H1 (cell line): ENCODE results near the gene ADA. TPM values are rescaled to one million over a fixed set of nuclear protein-coding genes. Genes with fewer than 3 reads are reported as not detected.
A peak's percentile ranks its signal among the peaks of the same experiment; 100 is the strongest.

Experiments
- CTCF ChIA-PET: fragments of 300-600 bp; sonication (Branson Sonifier 250); formaldehyde crosslinking; loops from one replicate; lab custom pipeline; 2021; ENCODE audit not compliant: partially characterized antibody; lab: Charles Lee
- POLR2A ChIA-PET: fragments of 300-600 bp; sonication (Branson Sonifier 250); formaldehyde crosslinking; loops from one replicate; lab custom pipeline; 2021; ENCODE audit warnings: inconsistent platforms; ENCODE audit not compliant: partially characterized antibody; lab: Charles Lee
- DNase-seq, 2 experiments: peaks; one replicate each; pipeline versions ENCODE4 v3.0.0 to v3.0.0-alpha.2; 2010 to 2022; ENCODE audit warnings: low spot score in 2 of 2, low read depth in 1 of 2, mixed read lengths in 1 of 2
- FAIRE-seq: peaks from 2 replicates; lab custom pipeline; 2011; peaks lifted over from hg19 to GRCh38; lab: Jason Lieb, UNC
- H2AFZ ChIP-seq: 2 replicates; pipeline ENCODE4 v1.8.1; 2012; ENCODE audit warnings: low read length, inconsistent platforms
- H2AK5ac ChIP-seq: 2 replicates; pipeline ENCODE4 v1.6.1; 2013; ENCODE audit warnings: low read depth, low read length
- H2BK120ac ChIP-seq: replicated peaks from 2 replicates; pipeline ENCODE3; 2013; ENCODE audit warnings: low read depth, low read length, inconsistent platforms
- H2BK12ac ChIP-seq: 2 replicates; pipeline ENCODE4 v1.6.1; 2013; ENCODE audit warnings: low read depth, low read length
- H2BK15ac ChIP-seq: 2 replicates; pipeline ENCODE4 v1.6.1; 2013; ENCODE audit warnings: low read length
- H2BK20ac ChIP-seq: 2 replicates; pipeline ENCODE4 v1.6.1; 2013; ENCODE audit warnings: low read length
- H2BK5ac ChIP-seq: 2 replicates; pipeline ENCODE4 v1.6.1; 2013; ENCODE audit warnings: low read depth, low read length
- H3K14ac ChIP-seq: 2 replicates; pipeline ENCODE4 v1.6.1; 2013; ENCODE audit warnings: inconsistent platforms; ENCODE audit not compliant: insufficient read length
- H3K18ac ChIP-seq: 2 replicates; pipeline ENCODE4 v1.6.1; 2013; ENCODE audit warnings: low read length; ENCODE audit errors: extremely low read depth
- H3K23ac ChIP-seq: 2 replicates; pipeline ENCODE4 v1.6.1; 2013; ENCODE audit warnings: inconsistent platforms; ENCODE audit not compliant: insufficient read length
- H3K23me2 ChIP-seq: 2 replicates; pipeline ENCODE4 v1.6.1; 2013; ENCODE audit warnings: low read depth, low read length
- H3K27ac ChIP-seq: 2 replicates; pipeline ENCODE4 v1.6.1; 2011; ENCODE audit warnings: low read depth, low read length, inconsistent platforms
- H3K27me3 ChIP-seq, 4 experiments: replicated peaks in 1 of 4; 1 replicate in 1 of 4; 2 replicates in 3 of 4; pipeline versions ENCODE4 v1.6.1 to v1.8.1; 2011 to 2013; ENCODE audit warnings: low read length in 3 of 4, mild to moderate bottlenecking in 3 of 4, inconsistent platforms in 2 of 4, mixed read lengths in 2 of 4, moderate library complexity in 1 of 4; ENCODE audit not compliant: control insufficient read depth in 3 of 4, insufficient read depth in 3 of 4; ENCODE audit errors: extremely low read depth in 1 of 4
- H3K36me3 ChIP-seq, 4 experiments: 2 replicates each; pipeline versions ENCODE4 v1.6.1 to v1.8.1; 2011 to 2013; ENCODE audit warnings: mild to moderate bottlenecking in 4 of 4, low read length in 3 of 4, moderate library complexity in 2 of 4, control low read depth in 1 of 4, inconsistent platforms in 1 of 4; ENCODE audit not compliant: insufficient read depth in 4 of 4, control insufficient read depth in 2 of 4
- H3K4ac ChIP-seq: replicated peaks from 2 replicates; pipeline ENCODE3; 2013; ENCODE audit warnings: low read length, low read depth, mixed read lengths, inconsistent platforms; ENCODE audit not compliant: insufficient read length
- H3K4me1 ChIP-seq, 4 experiments: replicated peaks in 1 of 4; 1 replicate in 1 of 4; 2 replicates in 3 of 4; pipeline versions ENCODE4 v1.6.1 to v1.8.1; 2011 to 2013; ENCODE audit warnings: low read length in 3 of 4, inconsistent platforms in 2 of 4, mixed read lengths in 1 of 4; ENCODE audit not compliant: insufficient read depth in 4 of 4, control insufficient read depth in 3 of 4
- H3K4me2 ChIP-seq, 2 experiments: 2 replicates each; pipeline versions ENCODE4 v1.6.1 to v1.8.1; 2011 to 2013; ENCODE audit warnings: low read depth in 2 of 2, low read length in 2 of 2, control low read depth in 1 of 2, inconsistent platforms in 1 of 2, mild to moderate bottlenecking in 1 of 2; ENCODE audit not compliant: insufficient read depth in 1 of 2
- H3K4me3 ChIP-seq, 4 experiments: fragments of 200-600, 300-600 bp in 1 of 4; sonication (generic), shearing (Covaris generic), sonication (Bioruptor Twin) in 1 of 4; 2 replicates each; pipeline versions ENCODE4 v1.5.1 to v1.8.1; 2011 to 2016; ENCODE audit warnings: low read length in 4 of 4, low read depth in 3 of 4, control low read depth in 2 of 4, inconsistent platforms in 2 of 4, mild to moderate bottlenecking in 2 of 4, mixed read lengths in 1 of 4, moderate library complexity in 1 of 4; ENCODE audit not compliant: insufficient read depth in 2 of 4; ENCODE audit errors: extremely low read depth in 1 of 4
- H3K56ac ChIP-seq: replicated peaks from 2 replicates; pipeline ENCODE3; 2013; ENCODE audit warnings: low read depth, mild to moderate bottlenecking, mixed read lengths, low read length, inconsistent platforms; ENCODE audit not compliant: insufficient read length
- H3K79me1 ChIP-seq: 2 replicates; pipeline ENCODE4 v1.6.1; 2013; ENCODE audit warnings: low read depth, low read length, control low read depth
- H3K79me2 ChIP-seq, 2 experiments: 2 replicates each; pipeline versions ENCODE4 v1.6.1 to v1.8.1; 2012 to 2013; ENCODE audit warnings: low read length in 2 of 2, mild to moderate bottlenecking in 2 of 2, inconsistent platforms in 1 of 2; ENCODE audit not compliant: insufficient read depth in 2 of 2, control insufficient read depth in 1 of 2
- H3K9ac ChIP-seq, 4 experiments: replicated peaks in 1 of 4; 1 replicate in 1 of 4; 2 replicates in 3 of 4; pipeline versions ENCODE4 v1.6.1 to v1.8.1; 2011 to 2013; ENCODE audit warnings: low read depth in 3 of 4, low read length in 3 of 4, control low read depth in 2 of 4, mild to moderate bottlenecking in 2 of 4, moderate library complexity in 2 of 4, inconsistent platforms in 1 of 4; ENCODE audit errors: extremely low read depth in 1 of 4
- H3K9me3 ChIP-seq, 2 experiments: 2 replicates each; pipeline versions ENCODE4 v1.6.1 to v1.8.1; 2012 to 2013; ENCODE audit warnings: mild to moderate bottlenecking in 2 of 2, moderate library complexity in 2 of 2, control low read depth in 1 of 2, inconsistent platforms in 1 of 2, low read depth in 1 of 2, low read length in 1 of 2, mixed read lengths in 1 of 2; ENCODE audit not compliant: insufficient read depth in 2 of 2
- H4K20me1 ChIP-seq, 2 experiments: replicated peaks in 1 of 2; 2 replicates each; pipeline versions ENCODE3 to v1.8.1; 2011 to 2013; ENCODE audit warnings: inconsistent platforms in 2 of 2, low read length in 2 of 2, mild to moderate bottlenecking in 1 of 2; ENCODE audit not compliant: insufficient read depth in 2 of 2, control insufficient read depth in 1 of 2
- H4K5ac ChIP-seq: 2 replicates; pipeline ENCODE4 v1.6.1; 2013; ENCODE audit warnings: low read length, low read depth, mixed read lengths, inconsistent platforms; ENCODE audit not compliant: insufficient read length
- H4K8ac ChIP-seq: 2 replicates; pipeline ENCODE4 v1.8.0; 2013; ENCODE audit warnings: mild to moderate bottlenecking, moderate library complexity, low read length, inconsistent platforms; ENCODE audit not compliant: insufficient read depth; ENCODE audit errors: extremely low read depth
- H4K91ac ChIP-seq: replicated peaks from 2 replicates; pipeline ENCODE3; 2013; ENCODE audit warnings: low read length, mixed read lengths, inconsistent platforms; ENCODE audit not compliant: insufficient read length
- ASH2L ChIP-seq: fragments of 200-600, 300-600 bp; sonication (generic); IDR thresholded peaks from one replicate; pipeline ENCODE4 v1.7.1; 2017; ENCODE audit warnings: low read length
- CBX5 ChIP-seq: fragments of 300-800, 300-1000 bp; sonication (generic); IDR thresholded peaks from 2 replicates; pipeline ENCODE4 v1.7.1; 2016; ENCODE audit warnings: antibody characterized with exemption, low read length, low read depth
- CTBP2 ChIP-seq: IDR thresholded peaks from 2 replicates; pipeline ENCODE4 v1.7.0; 2011; ENCODE audit warnings: borderline replicate concordance, mild to moderate bottlenecking, moderate library complexity, mixed read lengths, low read length; ENCODE audit not compliant: insufficient read depth, insufficient read length
- EZH2 ChIP-seq: fragments of 200-600 bp; sonication (generic); IDR thresholded peaks from 2 replicates; pipeline ENCODE4 v1.7.1; 2012; ENCODE audit warnings: low read depth, mild to moderate bottlenecking, moderate library complexity, low read length, inconsistent platforms; ENCODE audit not compliant: severe bottlenecking
- HDAC6 ChIP-seq: IDR thresholded peaks from one replicate; pipeline ENCODE4 v1.7.1; 2012; ENCODE audit warnings: low read depth, mild to moderate bottlenecking, inconsistent platforms, low read length, moderate library complexity
- MAX ChIP-seq: IDR thresholded peaks from 2 replicates; pipeline ENCODE4 v1.6.1; 2012; ENCODE audit warnings: inconsistent platforms
- SP2 ChIP-seq: IDR thresholded peaks from 2 replicates; pipeline ENCODE4 v1.6.1; 2012; ENCODE audit warnings: mild to moderate bottlenecking, low read length, inconsistent platforms
- TAF1 ChIP-seq: IDR thresholded peaks from 2 replicates; pipeline ENCODE4 v1.6.1; 2011; ENCODE audit warnings: mild to moderate bottlenecking, low read depth, low read length
- WGBS, 2 experiments: shearing (Covaris generic) in 1 of 2; methylation state at CpG; one replicate each; pipeline versions ENCODE4 v1.1.6 to v1.1.7; 2013 to 2015; ENCODE audit warnings: low lambda C conversion rate in 2 of 2, mixed read lengths in 2 of 2, inconsistent platforms in 1 of 2, low coverage in 1 of 2, missing lambda C conversion rate in 1 of 2; ENCODE audit not compliant: insufficient replicate concordance in 2 of 2, insufficient coverage in 1 of 2, insufficient read length in 1 of 2; ENCODE audit errors: extremely low coverage in 1 of 2, missing lambda C conversion rate in 1 of 2; 5-methylcytosine and 5-hydroxymethylcytosine counted together
- polyA plus RNA-seq, 7 experiments: library from polyadenylated mRNA; depleted of rRNA in 3 of 7; stranded (reverse) in 5 of 7; unstranded in 2 of 7; fragments of >200 nt in 5 of 7; fragments of 200-250 nt in 2 of 7; gene quantifications; 1 replicate in 5 of 7; 2 replicates in 1 of 7; 4 replicates in 1 of 7; pipeline versions ENCODE4 v1.2.1 to v1.2.3, GENCODE V29; 2011 to 2013; ENCODE audit warnings: missing spikeins in 2 of 7, mixed read lengths in 2 of 7
- total RNA-seq: library from RNA; stranded (reverse); fragmentation: NEBNext Ultra II Directional; extraction: Animal tissue kit (Norgen Biotek cat#: 25700); gene quantifications from 2 replicates; pipeline ENCODE4 v1.2.1, GENCODE V29; 2021

ADA gene
- total and polyA plus RNA-seq, 2 of the 8 experiments (the other 6 are each of a cell fraction or from before 2014, with no cell fraction given) = 19.9 to 32.8 TPM

- TF ChIP-seq ASH2L (no peak), MAX (no peak), EZH2 (no peak), SP2 (no peak), TAF1 (no peak), CBX5 (no peak), HDAC6 (no peak), CTBP2 (no peak)
- Histone ChIP-seq H4K5ac (no peak overlapping the region), H2BK20ac (no peak overlapping the region), H3K79me1 (no peaks in the 10 kb centered on the region), H3K23ac (no peak overlapping the region), H3K79me2 (no peaks in the 10 kb centered on the region), H3K9me3 (peaks cover 9 to 10% of the 10 kb centered on the region in 2 experiments; a peak in 3 of 4 replicates), H4K8ac (no peak overlapping the region), H3K4me3 (no peak overlapping the region), H2BK15ac (no peak overlapping the region), H2AK5ac (no peak overlapping the region), H2BK120ac (no peak overlapping the region), H3K4me1 (peaks cover 6 to 12% (median 10%) of the 10 kb centered on the region in 4 experiments), H3K4me2 (no peak overlapping the region; a peak in 1 of 4 replicates), H2BK12ac (0 out of 2 replicates have a peak overlapping the region, but pooled peaks have one; percentile 68), H3K27me3 (peaks cover 0 to 20% (median 13%) of the 10 kb centered on the region in 4 experiments; a peak in 6 of 7 replicates), H4K20me1 (no peaks in the 10 kb centered on the region), H3K9ac (no peak overlapping the region), H3K14ac (no peak overlapping the region), H2AFZ (no peak overlapping the region), H3K27ac (no peak overlapping the region), H3K36me3 (no peaks in the 10 kb centered on the region), H3K18ac (no peak overlapping the region), H3K4ac (no peak overlapping the region), H4K91ac (no peak overlapping the region), H2BK5ac (no peak overlapping the region), H3K56ac (no peak overlapping the region), H3K23me2 (peaks cover 11% of the 10 kb centered on the region)
- no peak for DNase-seq
- no peak for FAIRE-seq
- 90% methylated on average over 2 of the region's 2 CpGs; no CpG with 5 or more reads in 1 of the 2 experiments for WGBS, 2 experiments
- CTCF ChIA-PET = interaction anchor here (1.0 to 1.8 kb wide), 3 partner anchors 12 to 79 kb away, joined by 3 to 7 read pairs (median 3); no protein-coding TSS in a partner anchor
- POLR2A ChIA-PET = interaction anchor here (0.6 kb wide), 1 partner anchor 13 kb away, joined by 4 read pairs; no protein-coding TSS in a partner anchor
Measured at GRCh38 chr20:44653546-44653945, 2.0 kb upstream of the ADA start.
